Gastrocnemius medialis (tissue), 4 donors: ENCODE data around the gene INTS7. TPM values are rescaled to one million over a fixed set of nuclear protein-coding genes. Genes with fewer than 3 reads are reported as not detected.

Experiments used
- ATAC-seq, 2 donors: fragments of 150-250 bp; one replicate each; pipeline ENCODE4 v1.9.1; 2016
- DNase-seq, 2 donors: peaks; one replicate each; pipeline ENCODE4 v3.0.0-alpha.2; 2019
- H3K27ac ChIP-seq, 4 donors: fragments of 200-600 bp; sonication (generic); 1 replicate in 1 of 4; 2 replicates in 3 of 4; pipeline ENCODE4 v1.5.1; 2016 to 2018; ENCODE audit warnings: mild to moderate bottlenecking in 2 of 4, moderate library complexity in 1 of 4
- H3K27me3 ChIP-seq, 3 donors: fragments of 200-600 bp; sonication (generic) in 2 of 3; 1 replicate in 1 of 3; 2 replicates in 2 of 3; pipeline versions ENCODE4 v1.5.1 to v1.6.0; 2016 to 2019; ENCODE audit warnings: mild to moderate bottlenecking in 1 of 3, moderate library complexity in 1 of 3
- H3K36me3 ChIP-seq, 2 donors: fragments of 200-600 bp; sonication (generic) in 1 of 2; one replicate each; pipeline ENCODE4 v1.5.1; 2017 to 2018
- H3K4me1 ChIP-seq, 2 donors: fragments of 200-600 bp; sonication (generic) in 1 of 2; one replicate each; pipeline ENCODE4 v1.5.1; 2016 to 2017; ENCODE audit warnings: mild to moderate bottlenecking in 2 of 2
- H3K4me3 ChIP-seq, 4 donors: fragments of 200-600 bp; sonication (generic) in 3 of 4; 1 replicate in 1 of 4; 2 replicates in 3 of 4; pipeline ENCODE4 v1.5.1; 2016 to 2019; ENCODE audit warnings: mild to moderate bottlenecking in 2 of 4
- H3K9me3 ChIP-seq, 3 donors: fragments of 200-600 bp; sonication (generic) in 2 of 3; 1 replicate in 1 of 3; 2 replicates in 2 of 3; pipeline ENCODE4 v1.5.1; 2016 to 2019
- CTCF ChIP-seq, 5 experiments: fragments of 450-650 bp in 3 of 5; fragments of 200-600 bp in 2 of 5; sonication (generic) in 2 of 5; IDR thresholded peaks in 4 of 5; conservative IDR thresholded peaks in 1 of 5; 1 replicate in 4 of 5; 2 replicates in 1 of 5; pipeline ENCODE4 v1.5.1; 2016 to 2019; ENCODE audit warnings: antibody characterized with exemption in 5 of 5, mild to moderate bottlenecking in 3 of 5, moderate library complexity in 3 of 5
- POLR2A ChIP-seq, 2 donors: fragments of 450-650 bp; IDR thresholded peaks; one replicate each; pipeline ENCODE4 v1.6.1; 2017; ENCODE audit warnings: antibody characterized with exemption in 2 of 2, mild to moderate bottlenecking in 2 of 2, moderate library complexity in 2 of 2
- in situ Hi-C, 4 donors: fragments of 200-750 bp; cut with MboI; loops; one replicate each; pipeline versions ENCODE4 v1.15.0 to v1.8.0; 2017; ENCODE audit warnings: low sequenced_read_pairs in 4 of 4
- intact Hi-C: fragments of 100-400 bp; cut with DNase I; formaldehyde crosslinking; loops from one replicate; pipeline ENCODE4 v1.15.1; 2023; ENCODE audit warnings: low total_unique reads
- total RNA-seq, 4 donors: library from RNA; depleted of rRNA; stranded (reverse); fragments of >200 nt; gene quantifications; one replicate each; pipeline versions ENCODE4 v1.1.0 to v1.2.3, GENCODE V29; 2016

Gene INTS7
- total RNA-seq, 4 donors from 2014 or later = 4.0 to 8.0 (median 6.6) TPM

GRCh38 chr1:211902624-211903291, 132.6 kb downstream of the INTS7 start:
- H3K27ac ChIP-seq = no peak overlapping the region
- in situ Hi-C loops (no loop called here), intact Hi-C loops (no loop called here)
- no peak for DNase-seq
- H3K4me3 ChIP-seq = no peak overlapping the region
- no peak for TF ChIP-seq CTCF (IDR thresholded peaks at IDR 0.05 in 4 of 5, conservative IDR thresholded peaks at IDR 0.05 in 1 of 5)
- no peak for TF ChIP-seq POLR2A (IDR thresholded peaks at IDR 0.05)
- H3K9me3 ChIP-seq = no peaks in the 10 kb centered on the region
- no peaks in the 10 kb centered on the region for H3K4me1 ChIP-seq
- no peaks in the 10 kb centered on the region for H3K27me3 ChIP-seq
- ATAC-seq = no peak
- no peaks in the 10 kb centered on the region for H3K36me3 ChIP-seq

GRCh38 chr1:211901945-211902344, 133.4 kb downstream of the INTS7 start:
- H3K4me3 ChIP-seq = no peak overlapping the region
- DNase-seq (no peak), ATAC-seq (no peak)
- H3K4me1 ChIP-seq = no peaks in the 10 kb centered on the region
- no peaks in the 10 kb centered on the region for H3K9me3 ChIP-seq
- in situ Hi-C loops = no loop called here
- no peaks in the 10 kb centered on the region for H3K36me3 ChIP-seq
- no peak overlapping the region for H3K27ac ChIP-seq
- H3K27me3 ChIP-seq = no peaks in the 10 kb centered on the region
- TF ChIP-seq POLR2A (IDR thresholded peaks at IDR 0.05) (no peak), CTCF (IDR thresholded peaks at IDR 0.05 in 4 of 5, conservative IDR thresholded peaks at IDR 0.05 in 1 of 5) (no peak)
- intact Hi-C loops = no loop called here

GRCh38 chr1:211900441-211900840, 134.9 kb downstream of the INTS7 start:
- no peak overlapping the region for H3K27ac ChIP-seq
- intact Hi-C loops (no loop called here), in situ Hi-C loops (no loop called here)
- no peaks in the 10 kb centered on the region for H3K27me3 ChIP-seq
- no peaks in the 10 kb centered on the region for H3K36me3 ChIP-seq
- no peaks in the 10 kb centered on the region for H3K4me1 ChIP-seq
- H3K9me3 ChIP-seq = no peaks in the 10 kb centered on the region
- no peak overlapping the region for H3K4me3 ChIP-seq
- TF ChIP-seq CTCF (IDR thresholded peaks at IDR 0.05 in 4 of 5, conservative IDR thresholded peaks at IDR 0.05 in 1 of 5) = no peak
- TF ChIP-seq POLR2A (IDR thresholded peaks at IDR 0.05) = no peak
- DNase-seq (no peak), ATAC-seq (no peak)

- TF ChIP-seq POLR2A (IDR thresholded peaks at IDR 0.05) = no peak
- no peak for TF ChIP-seq CTCF (IDR thresholded peaks at IDR 0.05 in 4 of 5, conservative IDR thresholded peaks at IDR 0.05 in 1 of 5)
- ATAC-seq (no peak), DNase-seq (no peak)
- intact Hi-C loops = no loop called here
- Histone ChIP-seq H3K36me3 (no peaks in the 10 kb centered on the region), H3K9me3 (no peaks in the 10 kb centered on the region), H3K27ac (no peak overlapping the region), H3K27me3 (no peaks in the 10 kb centered on the region), H3K4me3 (no peak overlapping the region), H3K4me1 (no peaks in the 10 kb centered on the region)
- in situ Hi-C loops = no loop called here
Observed at GRCh38 chr1:211896958-211897357, 138.4 kb downstream of the INTS7 start.
